ENCODE measurements around the gene MIB1.
"Not testable (repeated sequence)": the region's sequence is repeated elsewhere in the genome, so short reads cannot be mapped to it uniquely, and the experiment has no call there.

The MIB1 gene

DNA sequence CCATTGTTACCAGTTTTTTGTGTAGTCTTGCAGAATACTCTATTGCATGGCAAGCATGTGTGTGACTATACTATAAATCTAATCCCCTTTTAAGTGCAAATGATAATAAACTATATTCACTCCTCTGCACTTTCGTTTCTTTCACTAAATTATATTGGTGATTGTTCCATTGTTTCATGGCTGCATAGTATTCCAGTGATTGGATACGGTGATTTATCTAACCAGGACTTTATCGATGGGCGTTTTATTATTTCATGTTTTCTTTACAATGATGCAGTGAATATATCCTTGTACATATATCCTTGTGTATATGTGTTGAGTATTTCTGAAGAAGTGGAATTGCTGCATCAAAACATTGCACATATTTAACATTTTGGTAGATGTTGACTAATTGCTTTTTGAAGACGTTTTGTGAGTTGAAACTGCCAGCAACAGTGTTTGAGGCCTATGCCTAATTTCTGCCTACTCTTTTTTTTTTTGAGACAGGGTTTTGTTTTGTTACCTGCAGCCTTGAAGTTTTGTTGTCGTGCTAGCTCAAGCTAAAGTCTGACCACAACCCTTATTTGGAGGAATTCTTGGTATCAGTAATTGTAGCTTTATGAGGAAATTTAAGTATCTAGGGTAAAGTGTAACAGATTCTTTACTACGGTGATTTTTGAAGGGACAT lies 2.7 kb downstream of the MIB1 start:
- DNase-seq (ENCODE audit: low read depth in 2 of 2): no peak

DNA sequence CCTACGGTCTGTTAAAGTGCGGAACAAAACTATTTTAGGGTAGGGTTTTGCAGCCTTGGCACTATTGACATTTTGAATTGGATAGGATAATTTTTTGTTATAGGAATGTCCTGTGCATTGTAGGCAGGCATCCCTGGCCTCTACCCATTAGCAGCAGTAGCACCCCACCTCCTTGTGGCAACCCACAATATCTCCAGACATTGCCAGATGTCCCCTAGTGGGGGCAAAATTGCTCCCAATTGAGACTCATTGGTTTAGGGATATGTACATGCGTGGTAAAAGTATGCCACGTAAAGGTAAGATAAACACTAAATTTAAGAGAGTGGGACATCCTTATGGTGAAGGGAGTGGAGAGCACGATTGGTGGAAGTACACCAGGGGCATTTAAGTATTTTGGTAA lies 4.6 kb downstream of the MIB1 start:
- no peak for DNase-seq (ENCODE audit: low read depth in 2 of 2)

- DNase-seq (ENCODE audit: low read depth in 2 of 2): no peak
These were observed 6.7 kb downstream of the MIB1 start for GRCh38 chr18:21747268-21747667.

- no peak for DNase-seq (ENCODE audit: low read depth in 2 of 2)
These were observed 7.4 kb downstream of the MIB1 start for GRCh38 chr18:21747764-21748693.

GRCh38 chr18:21757833-21758232 lies 17.2 kb downstream of the MIB1 start:
- no peak for DNase-seq (ENCODE audit: low read depth in 2 of 2)

GRCh38 chr18:21759836-21760235 lies 19.2 kb downstream of the MIB1 start:
- DNase-seq (ENCODE audit: low read depth in 2 of 2): no peak

- DNase-seq (ENCODE audit: low read depth in 2 of 2): no peak
These were observed 19.7 kb downstream of the MIB1 start for GRCh38 chr18:21760321-21760720.

- DNase-seq (ENCODE audit: low read depth in 2 of 2): no peak
These were observed 21.0 kb downstream of the MIB1 start for GRCh38 chr18:21761471-21762115.

DNA sequence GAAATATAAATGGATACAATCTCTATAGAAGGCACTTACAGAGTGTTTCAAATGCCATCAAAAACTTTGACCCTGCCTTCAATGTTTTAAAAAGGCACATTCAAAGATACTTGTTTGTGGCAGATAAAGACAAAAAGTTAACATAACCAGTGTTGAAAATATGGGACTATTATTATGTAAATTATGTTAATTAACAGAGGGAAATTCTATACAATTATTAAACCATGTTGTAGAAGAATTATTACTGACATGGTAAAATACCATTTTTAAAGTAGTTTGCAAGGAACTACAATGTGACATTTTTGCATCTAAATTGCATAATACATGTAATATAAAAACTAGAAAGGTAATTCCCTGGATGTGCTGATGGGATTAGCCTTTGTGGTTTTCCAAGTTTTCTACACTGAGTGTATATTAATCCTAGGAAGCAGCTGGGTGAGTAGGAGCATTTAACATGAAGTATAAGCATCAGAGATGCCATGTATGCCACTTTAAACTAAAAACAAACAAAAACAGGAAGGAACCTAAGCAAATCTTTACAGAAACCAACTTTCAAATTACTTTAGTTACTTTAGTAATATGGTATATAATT lies 21.7 kb downstream of the MIB1 start:
- DNase-seq (ENCODE audit: low read depth in 2 of 2): no peak

DNA sequence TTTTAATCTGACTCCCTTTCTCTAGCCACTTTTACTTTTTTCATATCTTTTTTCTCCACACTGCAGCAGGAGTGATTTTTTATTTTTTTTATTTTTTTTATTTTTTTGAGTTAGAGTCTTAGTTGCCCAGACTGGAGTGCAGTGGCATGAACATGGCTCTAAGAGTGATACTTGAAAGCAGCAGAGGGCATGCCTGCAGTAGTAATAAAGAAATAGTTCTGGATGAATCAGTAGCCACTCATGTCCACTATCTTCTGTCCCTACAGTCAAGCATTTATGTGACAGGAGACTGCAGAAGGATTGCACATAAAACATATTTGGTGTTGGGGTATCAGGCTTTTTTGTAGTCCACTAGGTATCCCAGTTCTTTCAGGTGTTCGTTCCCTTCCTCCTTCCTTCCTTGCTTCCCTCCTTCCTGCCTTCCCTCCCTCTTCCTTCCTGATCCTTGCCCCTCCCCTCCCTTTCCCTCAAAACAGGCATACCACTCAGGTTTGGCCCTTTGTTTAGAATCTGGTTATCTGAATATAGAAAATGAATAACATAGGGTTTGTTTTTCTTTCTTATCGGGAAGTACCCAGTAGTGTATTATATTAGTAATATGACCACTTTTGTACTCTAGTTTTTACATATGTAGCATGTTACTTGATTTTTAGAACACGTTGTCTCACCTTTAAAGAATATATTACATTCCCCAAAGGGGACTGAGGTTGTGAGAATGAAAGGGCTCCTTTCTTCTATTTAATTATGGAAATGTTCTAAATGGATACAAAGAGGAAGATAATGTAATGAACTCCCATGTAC lies 23.5 kb downstream of the MIB1 start:
- DNase-seq (ENCODE audit: low read depth in 2 of 2): no peak

DNA sequence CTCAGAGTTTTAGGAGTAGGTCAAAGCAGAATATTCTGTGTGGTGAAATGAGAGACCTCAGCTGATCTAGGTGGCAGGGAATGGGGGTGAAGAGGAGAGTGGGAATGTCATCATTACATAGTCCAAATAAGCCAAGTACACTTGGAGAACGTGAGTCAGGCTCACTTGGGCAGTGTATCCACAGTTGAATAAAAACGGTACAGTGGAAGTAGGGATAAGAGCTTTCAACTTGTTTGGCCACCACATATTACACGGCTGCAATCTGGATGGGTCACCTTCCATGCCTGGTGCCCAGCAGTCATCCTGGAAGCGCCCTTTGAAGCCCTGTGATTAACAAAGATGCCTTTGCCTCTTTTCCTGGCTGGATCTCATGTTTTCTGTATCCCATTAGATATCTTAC lies 28.6 kb downstream of the MIB1 start:
- no peak for DNase-seq (ENCODE audit: low read depth in 2 of 2)

DNA sequence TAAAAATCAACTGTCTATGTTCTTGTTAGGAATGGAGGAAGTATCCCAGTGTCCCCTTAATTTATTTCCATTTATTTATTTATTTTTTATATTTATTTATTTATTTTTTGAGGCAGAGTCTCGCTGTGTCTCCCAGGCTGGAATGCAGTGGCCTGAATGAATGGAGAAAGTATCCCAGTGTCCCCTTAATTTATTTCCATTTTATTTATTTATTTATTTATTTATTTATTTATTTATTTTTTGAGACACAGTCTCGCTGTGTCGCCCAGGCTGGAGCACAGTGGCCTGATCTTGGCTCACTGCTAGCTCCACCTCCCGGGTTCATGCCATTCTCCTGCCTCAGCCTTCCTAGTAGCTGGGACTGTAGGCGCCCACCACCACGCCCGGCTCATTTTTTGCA lies 34.1 kb downstream of the MIB1 start:
- DNase-seq (ENCODE audit: low read depth in 2 of 2): no peak

- no peak for DNase-seq (ENCODE audit: low read depth in 2 of 2)
These were observed 37.2 kb downstream of the MIB1 start for GRCh38 chr18:21777814-21778213.

GRCh38 chr18:21786526-21786925 lies 45.9 kb downstream of the MIB1 start:
- no peak for DNase-seq (ENCODE audit: low read depth in 2 of 2)

DNA sequence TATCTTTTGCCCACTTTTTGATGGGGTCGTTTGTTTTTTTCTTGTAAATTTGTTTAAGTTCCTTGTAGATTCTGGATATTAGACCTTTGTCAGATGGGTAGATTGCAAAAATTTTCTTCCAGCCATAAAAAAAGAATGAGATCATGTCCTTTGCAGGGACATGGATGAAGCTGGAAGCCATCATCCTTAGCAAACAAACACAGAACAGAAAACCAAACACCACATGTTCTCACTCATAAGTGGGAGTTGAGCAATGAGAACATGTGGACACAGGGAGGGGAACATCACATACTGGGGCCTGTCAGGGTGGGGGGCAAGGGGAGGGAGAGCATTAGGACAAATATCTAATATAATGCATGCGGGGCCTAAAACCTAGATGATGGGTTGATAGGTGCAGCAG lies 55.5 kb downstream of the MIB1 start:
- DNase-seq (ENCODE audit: low read depth in 2 of 2): not testable (repeated sequence)

DNA sequence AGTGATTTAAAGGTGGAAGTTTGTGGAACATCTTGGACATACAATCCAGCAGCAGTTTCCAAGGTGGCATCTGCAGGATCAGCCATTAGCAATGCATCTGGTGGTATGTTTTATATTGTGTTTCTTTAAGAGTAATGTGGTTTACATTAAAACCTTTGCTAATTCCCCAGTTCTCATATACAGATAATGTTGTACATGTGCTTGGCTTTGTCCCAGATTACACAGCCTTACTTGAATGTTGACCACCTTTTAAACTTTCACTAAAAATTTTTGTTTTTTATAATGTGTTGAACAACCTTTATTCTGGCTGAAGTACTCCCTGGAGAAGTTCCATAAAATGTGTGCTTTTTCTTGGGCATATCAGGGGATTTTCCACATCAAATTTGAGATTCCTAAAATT lies 57.5 kb downstream of the MIB1 start:
- DNase-seq (ENCODE audit: low read depth in 2 of 2): no peak

DNA sequence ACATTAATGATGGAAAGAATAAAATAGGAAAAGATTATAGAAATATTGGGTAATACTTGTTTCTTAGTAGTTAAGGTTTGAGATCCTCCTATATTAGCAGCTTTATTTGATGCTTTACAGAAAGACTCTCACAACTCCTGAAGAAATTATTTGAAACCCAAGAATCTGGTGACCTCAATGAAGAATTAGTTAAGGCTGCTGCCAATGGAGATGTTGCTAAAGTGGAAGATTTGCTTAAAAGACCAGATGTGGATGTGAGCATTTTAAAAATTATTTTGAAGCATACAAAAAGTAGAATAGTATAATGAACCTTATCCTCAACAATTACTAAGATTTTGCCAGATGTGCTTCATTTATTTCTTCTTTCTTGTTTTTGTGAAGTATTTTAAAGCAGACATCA lies 59.1 kb downstream of the MIB1 start:
- no peak for DNase-seq (ENCODE audit: low read depth in 2 of 2)

- no peak for DNase-seq (ENCODE audit: low read depth in 2 of 2)
These were observed 62.9 kb downstream of the MIB1 start for GRCh38 chr18:21803495-21803894.

GRCh38 chr18:21805771-21806366 lies 65.3 kb downstream of the MIB1 start:
- no peak for DNase-seq (ENCODE audit: low read depth in 2 of 2)

- no peak for DNase-seq (ENCODE audit: low read depth in 2 of 2)
These were observed 67.6 kb downstream of the MIB1 start for GRCh38 chr18:21808185-21808584.

DNA sequence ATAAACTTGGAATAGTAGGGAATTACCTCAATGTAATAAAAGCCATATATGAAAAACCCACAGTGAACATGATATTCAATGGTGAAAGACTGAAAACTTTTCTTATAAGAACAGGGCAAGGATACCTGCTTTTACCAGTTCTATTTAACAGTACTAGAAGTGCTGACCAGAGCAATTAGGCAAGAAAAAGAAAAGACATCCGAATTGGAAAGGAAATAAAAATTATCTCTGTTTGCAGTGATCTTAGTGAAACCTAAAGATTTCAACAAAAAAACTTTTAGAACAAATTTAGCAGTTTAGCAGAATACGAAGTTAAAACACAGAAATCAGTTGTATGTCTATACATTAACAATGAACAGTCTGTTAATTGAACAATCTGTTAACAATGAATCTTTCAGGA lies 69.1 kb downstream of the MIB1 start:
- no peak for DNase-seq (ENCODE audit: low read depth in 2 of 2)
